GM21576 (cell line): ENCODE results near the gene C20orf173.
A peak's percentile ranks its signal among the peaks of the same experiment; 100 is the strongest.

Experiments used
- ATAC-seq: cut with Tn5 transposase; IDR thresholded peaks from one replicate; pipeline ENCODE4 v1.9.1; 2021; ENCODE audit warnings: mild to moderate bottlenecking, moderate library complexity; ENCODE audit not compliant: unreplicated experiment

Gene C20orf173

DNA sequence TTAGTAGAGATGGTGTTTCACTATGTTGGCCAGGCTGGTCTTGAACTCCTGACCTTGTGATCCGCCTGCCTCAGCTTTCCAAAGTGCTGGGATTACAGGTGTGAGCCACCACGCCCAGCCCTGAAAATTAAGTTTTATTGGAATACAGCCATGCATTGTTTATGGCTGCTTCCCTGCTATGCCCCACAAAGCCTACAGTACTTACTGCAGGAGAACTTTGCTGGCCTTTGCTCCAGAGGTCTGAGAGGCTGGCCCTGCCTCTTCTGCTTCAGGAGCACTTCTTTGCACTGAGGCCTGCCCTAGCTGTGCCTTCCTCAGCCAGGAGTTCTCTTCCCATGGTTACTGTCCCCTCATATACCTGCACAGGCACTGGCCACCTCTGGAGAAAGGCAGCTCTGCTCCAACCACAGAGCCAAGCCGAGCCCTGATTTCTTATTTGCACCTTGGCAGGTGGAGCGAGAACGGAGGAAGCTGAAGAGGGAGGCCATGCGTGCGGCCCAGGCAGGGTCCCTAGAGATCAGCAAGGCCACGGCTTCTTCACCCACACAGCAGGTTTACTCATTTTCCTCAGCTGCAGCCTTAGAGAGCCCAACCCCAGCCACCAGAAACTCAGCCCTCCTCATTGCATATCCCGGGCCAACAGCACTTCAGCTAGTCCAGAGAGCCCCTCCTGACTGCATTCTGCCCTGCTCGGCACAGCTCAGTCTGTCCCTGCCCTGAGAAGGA is 20.8 kb downstream of the C20orf173 start:
- no peak for ATAC-seq

DNA sequence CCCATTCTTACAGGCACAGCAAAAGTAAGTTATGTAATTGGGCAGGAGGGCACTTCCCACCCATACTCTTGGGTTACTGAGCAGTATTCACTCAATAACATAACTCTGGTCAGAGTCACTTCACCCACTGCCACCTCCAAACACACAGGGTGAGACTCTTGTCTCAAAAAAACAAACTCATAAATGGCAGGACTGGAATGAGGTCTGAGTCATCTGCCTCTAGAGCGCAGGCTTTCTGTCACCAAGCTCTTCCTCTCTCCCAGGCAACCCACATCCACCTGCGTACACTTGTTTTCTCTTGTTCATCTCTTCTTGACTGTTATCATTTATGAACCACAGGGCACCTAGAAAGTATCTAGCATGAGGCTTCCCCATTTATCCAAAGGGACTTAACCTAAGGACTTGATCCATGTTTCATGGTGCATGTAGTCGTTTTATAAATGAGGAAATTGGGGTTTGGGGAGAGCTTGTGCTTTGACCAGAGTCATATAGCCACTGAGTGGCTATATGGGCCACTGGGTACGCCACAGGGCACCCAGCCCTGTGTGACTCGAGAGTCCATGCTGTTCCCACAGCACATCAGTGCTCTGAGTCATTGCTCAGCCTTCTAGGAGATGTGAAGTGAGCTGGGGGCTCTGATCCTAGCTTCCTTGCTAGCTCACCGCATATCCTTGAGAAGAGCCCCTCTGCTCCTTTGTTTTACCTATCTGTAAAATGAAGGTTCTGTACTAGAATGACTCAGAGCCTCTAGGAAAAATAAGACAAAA is 22.4 kb downstream of the C20orf173 start:
- no peak for ATAC-seq

DNA sequence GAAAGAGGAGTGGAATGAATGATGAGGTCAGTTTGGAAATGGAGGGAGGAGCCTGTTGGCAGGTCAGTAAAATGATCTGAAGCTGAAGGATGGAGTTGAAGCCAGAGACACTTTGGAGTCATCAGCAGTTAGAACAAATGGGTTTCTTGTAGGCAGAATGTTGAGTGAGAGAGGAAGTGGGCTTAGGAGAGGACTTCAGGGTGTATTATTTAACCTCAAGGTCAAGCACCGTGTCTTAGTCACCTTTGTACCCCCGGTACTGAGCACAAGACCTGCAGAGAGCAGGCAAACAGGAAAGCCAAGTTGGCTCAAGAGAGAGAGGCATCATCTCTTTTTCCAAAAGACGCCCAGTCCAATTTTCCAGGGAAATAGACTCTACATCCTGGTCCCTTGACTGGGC is 23.3 kb downstream of the C20orf173 start:
- ATAC-seq, result no peak

DNA sequence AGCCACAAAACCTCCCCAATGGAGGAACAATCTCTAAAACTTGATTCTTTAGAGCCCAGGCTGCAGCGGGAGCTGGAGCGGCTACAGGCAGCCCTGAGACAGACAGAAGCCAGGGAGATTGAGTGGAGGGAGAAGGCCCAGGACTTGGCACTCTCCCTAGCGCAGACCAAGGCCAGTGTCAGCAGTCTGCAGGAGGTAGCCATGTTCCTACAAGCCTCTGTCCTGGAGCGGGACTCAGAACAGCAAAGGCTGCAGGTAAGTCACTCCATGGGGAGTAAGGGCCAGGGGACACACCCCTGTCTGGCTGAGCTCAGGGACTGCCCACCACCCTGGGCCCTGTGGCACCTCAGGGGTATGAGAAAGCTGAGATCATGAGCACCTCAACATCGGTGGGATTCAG is 24.7 kb downstream of the C20orf173 start:
- ATAC-seq, result no peak

DNA sequence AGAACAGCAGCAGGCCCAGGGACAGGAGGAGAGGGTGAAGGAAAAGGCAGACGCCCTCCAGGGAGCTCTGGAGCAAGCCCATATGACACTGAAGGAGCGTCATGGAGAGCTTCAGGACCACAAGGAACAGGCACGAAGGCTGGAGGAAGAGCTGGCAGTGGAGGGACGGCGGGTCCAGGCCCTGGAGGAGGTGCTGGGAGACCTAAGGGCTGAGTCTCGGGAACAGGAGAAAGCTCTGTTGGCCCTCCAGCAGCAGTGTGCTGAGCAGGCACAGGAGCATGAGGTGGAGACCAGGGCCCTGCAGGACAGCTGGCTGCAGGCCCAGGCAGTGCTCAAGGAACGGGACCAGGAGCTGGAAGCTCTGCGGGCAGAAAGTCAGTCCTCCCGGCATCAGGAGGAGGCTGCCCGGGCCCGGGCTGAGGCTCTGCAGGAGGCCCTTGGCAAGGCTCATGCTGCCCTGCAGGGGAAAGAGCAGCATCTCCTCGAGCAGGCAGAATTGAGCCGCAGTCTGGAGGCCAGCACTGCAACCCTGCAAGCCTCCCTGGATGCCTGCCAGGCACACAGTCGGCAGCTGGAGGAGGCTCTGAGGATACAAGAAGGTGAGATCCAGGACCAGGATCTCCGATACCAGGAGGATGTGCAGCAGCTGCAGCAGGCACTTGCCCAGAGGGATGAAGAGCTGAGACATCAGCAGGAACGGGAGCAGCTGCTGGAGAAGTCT is 25.5 kb downstream of the C20orf173 start:
- ATAC-seq, result no peak

DNA sequence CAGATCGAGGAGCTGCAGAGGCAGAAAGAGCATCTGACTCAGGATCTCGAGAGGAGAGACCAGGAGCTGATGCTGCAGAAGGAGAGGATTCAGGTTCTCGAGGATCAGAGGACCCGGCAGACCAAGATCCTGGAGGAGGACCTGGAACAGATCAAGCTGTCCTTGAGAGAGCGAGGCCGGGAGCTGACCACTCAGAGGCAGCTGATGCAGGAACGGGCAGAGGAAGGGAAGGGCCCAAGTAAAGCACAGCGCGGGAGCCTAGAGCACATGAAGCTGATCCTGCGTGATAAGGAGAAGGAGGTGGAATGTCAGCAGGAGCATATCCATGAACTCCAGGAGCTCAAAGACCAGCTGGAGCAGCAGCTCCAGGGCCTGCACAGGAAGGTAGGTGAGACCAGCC is 26.2 kb downstream of the C20orf173 start:
- ATAC-seq, result no peak

DNA sequence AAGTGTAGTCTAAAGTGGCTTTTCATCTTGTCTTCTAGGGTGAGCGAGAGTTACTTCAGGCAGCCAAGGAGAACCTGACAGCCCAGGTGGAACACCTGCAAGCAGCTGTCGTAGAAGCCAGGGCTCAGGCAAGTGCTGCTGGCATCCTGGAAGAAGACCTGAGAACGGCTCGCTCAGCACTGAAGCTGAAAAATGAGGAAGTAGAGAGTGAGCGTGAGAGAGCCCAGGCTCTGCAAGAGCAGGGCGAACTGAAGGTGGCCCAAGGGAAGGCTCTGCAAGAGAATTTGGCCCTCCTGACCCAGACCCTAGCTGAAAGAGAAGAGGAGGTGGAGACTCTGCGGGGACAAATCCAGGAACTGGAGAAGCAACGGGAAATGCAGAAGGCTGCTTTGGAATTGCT is 27.1 kb downstream of the C20orf173 start:
- peak; percentile 65 for ATAC-seq

DNA sequence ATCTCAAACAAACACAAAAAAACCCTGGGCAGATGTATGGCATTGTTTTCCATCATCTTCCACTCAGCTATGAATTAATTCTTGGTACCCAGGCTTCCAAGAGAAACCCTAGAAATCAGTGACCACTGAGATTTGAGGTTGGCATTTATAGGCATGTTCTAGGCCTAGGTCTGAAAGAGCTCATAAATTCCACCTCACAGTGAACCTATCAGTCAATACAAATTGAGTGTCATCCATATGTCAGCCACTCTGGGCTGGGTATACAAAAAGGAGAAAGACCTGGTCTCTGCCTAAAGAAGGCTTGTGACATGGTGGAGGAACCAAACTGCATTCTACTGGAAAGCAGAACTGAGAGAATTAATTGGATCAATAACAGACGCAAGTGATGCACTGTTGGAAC is 30.2 kb downstream of the C20orf173 start:
- ATAC-seq, result no peak

DNA sequence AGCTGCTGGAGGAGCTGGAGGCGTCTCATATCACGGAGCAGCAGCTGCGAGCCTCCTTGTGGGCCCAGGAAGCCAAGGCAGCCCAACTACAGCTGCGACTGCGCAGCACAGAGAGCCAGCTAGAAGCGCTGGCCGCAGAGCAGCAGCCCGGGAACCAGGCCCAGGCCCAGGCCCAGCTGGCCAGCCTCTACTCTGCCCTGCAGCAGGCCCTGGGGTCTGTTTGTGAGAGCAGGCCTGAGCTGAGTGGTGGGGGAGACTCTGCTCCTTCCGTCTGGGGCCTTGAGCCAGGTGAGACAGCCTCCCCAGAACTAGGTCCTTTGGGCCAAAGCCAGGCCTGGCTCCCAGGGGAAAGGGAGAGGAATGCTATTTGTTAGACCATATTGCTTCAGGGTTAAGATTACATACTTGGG is 31.7 kb downstream of the C20orf173 start:
- no peak for ATAC-seq

DNA sequence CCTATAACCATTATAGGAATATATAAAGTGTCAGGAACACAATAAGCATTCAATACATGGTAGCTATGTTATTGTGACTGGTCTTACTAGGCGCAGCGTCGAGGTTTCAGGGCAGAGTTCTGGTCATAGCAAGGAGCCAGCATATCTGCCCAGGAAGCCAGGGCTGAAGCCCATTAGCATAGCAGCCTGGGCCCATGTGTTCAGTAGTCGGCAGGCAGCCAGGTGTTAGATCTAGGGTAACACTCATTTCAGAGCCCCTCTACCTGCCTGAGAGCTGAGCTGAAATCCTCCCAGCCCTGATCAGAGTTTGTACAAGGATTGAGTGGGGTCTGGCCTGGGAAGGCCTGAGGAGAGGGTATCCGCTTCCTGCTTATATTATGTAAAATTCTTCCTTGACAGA is 32.1 kb downstream of the C20orf173 start:
- ATAC-seq, result no peak

DNA sequence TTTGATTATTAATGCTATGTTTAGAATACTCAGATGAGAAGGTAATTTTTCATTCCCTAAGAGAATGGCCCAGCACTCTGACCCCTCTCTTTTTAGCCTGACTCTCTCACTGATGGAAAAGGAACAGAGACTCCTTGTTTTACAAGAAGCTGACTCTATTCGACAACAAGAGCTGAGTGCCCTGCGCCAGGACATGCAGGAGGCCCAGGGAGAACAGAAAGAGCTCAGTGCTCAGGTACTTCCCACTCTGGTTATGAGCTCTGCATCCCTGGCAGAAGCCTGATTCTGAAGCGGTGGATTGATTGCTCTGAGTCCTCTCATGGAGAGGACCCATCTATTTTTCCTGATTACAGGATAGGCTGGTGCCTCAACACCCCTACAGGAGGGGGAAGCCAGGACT is 33.0 kb downstream of the C20orf173 start:
- ATAC-seq, result no peak

DNA sequence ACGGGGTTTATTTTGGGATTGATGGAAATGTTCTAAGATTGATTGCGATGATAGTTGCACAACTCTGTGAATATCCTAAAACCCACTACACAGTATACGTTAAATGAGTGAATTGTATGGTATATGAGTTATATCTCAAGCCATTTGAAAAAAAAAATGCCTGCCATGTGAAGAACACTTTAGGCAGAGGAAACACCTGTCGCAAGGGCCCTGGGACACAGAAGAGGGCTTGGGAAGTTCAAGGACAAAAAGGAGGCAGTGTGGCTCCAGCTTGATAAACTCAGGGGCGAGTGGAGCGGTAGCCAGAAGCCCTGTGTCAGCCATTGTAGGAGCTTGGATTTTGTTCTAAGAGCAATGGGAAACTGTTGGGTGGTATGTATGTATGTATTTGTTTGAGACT is 37.1 kb downstream of the C20orf173 start:
- no peak for ATAC-seq

DNA sequence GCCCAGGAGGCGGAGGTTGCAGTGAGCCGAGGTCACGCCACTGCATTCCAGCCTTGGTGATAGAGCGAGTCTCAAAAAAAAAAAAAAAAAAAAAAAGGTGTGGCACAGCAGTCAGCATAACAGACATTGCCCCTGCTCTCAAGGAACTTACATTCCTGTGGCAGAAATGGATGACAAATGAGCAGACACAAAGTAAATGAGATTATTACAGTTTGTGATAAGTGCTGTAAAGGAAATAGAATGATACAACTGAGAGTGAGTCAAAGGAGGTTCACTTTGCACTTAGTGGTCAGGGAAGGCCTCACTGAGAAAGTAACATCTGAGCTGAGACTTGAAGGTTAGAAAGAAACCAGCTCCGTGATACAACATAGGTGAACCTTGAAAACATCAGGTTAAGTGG is 37.6 kb downstream of the C20orf173 start:
- ATAC-seq, result no peak

DNA sequence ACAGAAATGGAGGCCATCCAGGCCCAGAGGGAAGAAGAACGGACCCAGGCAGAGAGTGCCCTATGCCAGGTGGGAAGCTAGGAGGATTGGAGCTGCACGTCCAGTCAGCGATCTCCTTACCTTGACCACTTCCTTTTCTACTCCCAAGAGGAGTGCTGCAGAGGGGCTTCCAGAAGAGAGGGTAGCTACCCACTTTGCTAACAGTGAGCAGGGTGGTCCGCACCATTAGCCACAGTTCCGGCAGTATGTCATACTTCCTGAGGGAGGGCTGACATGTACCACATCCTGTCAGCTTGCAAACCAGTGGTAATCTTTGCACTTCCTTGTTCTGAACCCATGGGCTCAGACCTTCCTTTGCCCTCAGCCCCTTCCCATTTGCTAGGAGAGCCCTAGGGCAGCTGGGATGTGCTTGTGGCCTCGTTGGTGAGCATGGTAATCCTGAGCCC is 38.7 kb downstream of the C20orf173 start:
- ATAC-seq, result peak; percentile 95

DNA sequence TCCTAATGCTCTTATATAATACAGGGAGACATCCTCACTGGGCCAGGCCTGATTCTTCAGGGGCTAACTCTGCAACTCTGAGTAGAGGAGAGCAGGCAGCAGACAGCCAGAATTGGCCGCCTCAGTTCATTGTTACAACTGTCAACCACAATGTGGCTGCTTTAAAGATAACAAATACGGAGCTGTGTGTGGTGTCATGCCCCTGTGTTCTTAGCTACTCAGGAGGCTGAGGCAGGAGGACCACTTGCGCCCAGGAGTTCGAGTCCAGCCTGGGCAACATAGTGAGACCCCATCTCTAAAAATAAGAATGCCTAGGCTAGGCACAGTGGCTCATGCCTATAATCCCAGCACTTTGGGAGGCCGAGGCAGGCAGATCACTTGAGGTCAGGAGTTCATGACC is 39.7 kb downstream of the C20orf173 start:
- ATAC-seq, result no peak

DNA sequence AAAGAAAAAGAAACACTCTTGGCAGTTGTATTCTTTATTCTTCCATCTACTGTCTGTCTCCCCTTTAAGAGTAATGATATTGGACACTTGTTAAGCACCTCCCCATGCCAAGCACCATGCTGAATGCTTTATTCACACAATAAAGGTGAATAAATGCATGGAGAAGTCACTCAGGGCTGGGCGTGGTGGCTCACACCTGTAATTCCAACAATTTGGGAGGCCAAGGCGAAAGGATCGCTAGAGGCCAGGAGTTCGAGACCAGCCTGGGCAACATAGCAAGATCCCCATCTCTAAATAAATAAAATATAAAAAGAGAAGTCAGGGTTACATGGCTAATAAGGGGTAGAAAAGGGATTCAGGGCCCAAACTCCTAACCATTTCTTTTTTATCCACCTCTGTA is 42.0 kb downstream of the C20orf173 start:
- ATAC-seq, result no peak

DNA sequence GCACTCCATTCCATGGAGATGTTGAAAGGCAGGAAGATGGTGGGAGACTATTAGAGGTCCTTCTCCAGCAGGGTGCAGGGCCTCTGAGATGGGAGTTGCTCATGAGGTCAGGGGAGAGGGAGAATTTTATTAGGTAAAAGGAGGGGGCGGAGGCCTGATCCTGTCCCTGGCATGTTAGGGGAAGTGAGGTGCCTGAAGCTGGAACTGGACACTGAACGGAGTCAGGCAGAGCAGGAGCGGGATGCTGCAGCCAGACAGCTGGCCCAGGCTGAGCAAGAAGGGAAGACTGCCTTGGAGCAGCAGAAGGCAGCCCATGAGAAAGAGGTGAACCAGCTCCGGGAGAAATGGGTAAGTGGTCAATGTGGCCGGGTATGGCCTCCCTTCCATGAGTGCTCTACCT is 49.7 kb downstream of the C20orf173 start:
- ATAC-seq, result no peak

DNA sequence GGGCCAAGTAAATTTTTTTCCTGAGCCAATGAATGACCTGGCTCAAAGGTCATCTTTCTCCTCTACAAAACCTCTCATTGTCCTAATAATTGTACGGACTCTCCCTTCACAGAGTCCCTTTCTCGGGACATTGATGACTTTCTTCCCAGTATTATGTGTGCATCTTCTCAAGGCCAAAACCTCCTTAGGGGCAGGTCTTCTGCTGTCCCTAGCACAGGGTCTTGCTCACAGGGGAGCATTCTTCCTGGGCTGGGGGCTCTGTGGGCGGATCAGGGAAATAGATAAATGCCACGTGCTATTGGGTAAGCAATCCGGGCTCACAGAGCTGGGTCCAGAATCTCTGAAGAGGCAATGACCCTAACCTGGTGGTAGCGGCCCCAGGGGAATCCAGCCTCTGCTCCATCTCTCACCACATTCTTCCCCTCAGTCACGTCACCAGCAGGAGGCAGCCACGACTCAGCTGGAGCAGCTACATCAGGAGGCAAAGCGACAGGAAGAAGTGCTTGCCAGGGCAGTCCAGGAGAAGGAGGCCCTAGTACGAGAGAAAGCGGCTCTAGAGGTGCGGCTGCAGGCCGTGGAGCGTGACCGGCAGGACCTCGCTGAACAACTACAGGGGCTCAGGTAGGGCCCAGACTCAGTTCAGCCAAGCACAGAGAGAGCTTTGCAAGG is 50.5 kb downstream of the C20orf173 start:
- no peak for ATAC-seq
